GM10266 (cell line): ENCODE data around the gene EXOSC2.

Experiments used
- DNase-seq: peaks from one replicate; pipeline ENCODE4 v3.0.0; 2012; ENCODE audit errors: extremely low spot score
- CTCF ChIP-seq: IDR thresholded peaks from 2 replicates; pipeline ENCODE4 v1.5.1; 2012; ENCODE audit warnings: mild to moderate bottlenecking, low read depth; ENCODE audit not compliant: control insufficient read depth, insufficient read depth; ENCODE audit errors: missing control alignments

The EXOSC2 gene

GRCh38 chr9:130668659-130669058, 24.9 kb upstream of the EXOSC2 start:
- no peak for DNase-seq
- no peak for TF ChIP-seq CTCF

GRCh38 chr9:130669965-130670364, 23.6 kb upstream of the EXOSC2 start:
- no peak for TF ChIP-seq CTCF
- no peak for DNase-seq

- no peak for DNase-seq
- TF ChIP-seq CTCF = no peak
Measured at GRCh38 chr9:130670644-130671043, 22.9 kb upstream of the EXOSC2 start.

GRCh38 chr9:130672466-130672865, 21.1 kb upstream of the EXOSC2 start:
- DNase-seq = no peak
- TF ChIP-seq CTCF = no peak

DNA sequence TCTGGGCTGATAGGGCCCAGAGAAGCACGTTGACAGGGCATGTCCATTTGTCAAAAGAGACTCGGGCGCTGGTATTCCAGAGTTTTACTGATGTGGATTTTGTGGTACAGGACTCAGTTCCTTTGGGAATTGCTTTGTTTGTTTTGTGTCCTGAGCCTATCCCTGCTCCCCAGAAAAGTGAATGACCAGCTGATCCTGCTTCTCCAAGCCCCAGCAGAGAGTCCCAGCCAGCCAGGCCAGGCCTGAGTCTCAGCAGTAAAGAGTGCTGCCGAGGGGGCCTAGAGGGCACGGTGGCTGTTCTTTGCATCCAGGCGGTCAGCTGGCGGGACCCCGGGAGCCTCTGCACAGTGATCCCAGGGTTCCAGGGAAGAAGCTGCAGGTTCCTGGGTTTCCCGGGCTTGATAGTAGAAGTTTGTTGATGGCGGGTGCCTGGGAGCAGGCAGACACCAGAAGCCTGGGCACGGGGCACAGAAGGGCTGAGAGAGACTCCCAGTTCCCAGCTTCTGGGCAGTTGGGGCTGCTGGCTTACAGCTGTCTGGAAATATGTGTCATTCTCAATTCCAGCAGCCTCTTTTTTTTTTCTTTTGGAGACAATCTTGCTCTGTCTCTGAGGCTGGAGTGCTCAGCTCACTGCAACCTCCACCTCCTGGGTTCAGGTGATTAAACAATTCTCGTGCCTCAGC, 20.5 kb upstream of the EXOSC2 start:
- no peak for DNase-seq
- TF ChIP-seq CTCF = no peak

GRCh38 chr9:130675396-130675795, 18.2 kb upstream of the EXOSC2 start:
- DNase-seq = no peak

More at GRCh38 chr9:130675396-130675795, 18.2 kb upstream of the EXOSC2 start:
- TF ChIP-seq CTCF = no peak
